IPS-18a (cell line): ENCODE results near the gene TTC12.
A peak's percentile ranks its signal among the peaks of the same experiment; 100 is the strongest.

ENCODE experiments used
- H3K27ac ChIP-seq: one replicate; pipeline ENCODE4 v1.5.1; 2013; ENCODE audit warnings: low read length
- H3K27me3 ChIP-seq: one replicate; pipeline ENCODE4 v1.6.1; 2013; ENCODE audit warnings: mild to moderate bottlenecking, low read length; ENCODE audit not compliant: control insufficient read depth, insufficient read depth
- H3K36me3 ChIP-seq: one replicate; pipeline ENCODE4 v1.6.1; 2013; ENCODE audit warnings: low read depth, low read length; ENCODE audit not compliant: control insufficient read depth
- H3K4me1 ChIP-seq: one replicate; pipeline ENCODE4 v1.6.1; 2013; ENCODE audit warnings: low read depth, low read length; ENCODE audit not compliant: control insufficient read depth
- H3K4me3 ChIP-seq: one replicate; pipeline ENCODE4 v1.5.1; 2013; ENCODE audit warnings: low read length
- H3K9ac ChIP-seq: one replicate; pipeline ENCODE4 v1.6.1; 2013; ENCODE audit warnings: mild to moderate bottlenecking, low read length, moderate library complexity
- H3K9me3 ChIP-seq: one replicate; pipeline ENCODE4 v1.6.1; 2013; ENCODE audit warnings: low read depth, low read length; ENCODE audit not compliant: control insufficient read depth

Gene TTC12

DNA sequence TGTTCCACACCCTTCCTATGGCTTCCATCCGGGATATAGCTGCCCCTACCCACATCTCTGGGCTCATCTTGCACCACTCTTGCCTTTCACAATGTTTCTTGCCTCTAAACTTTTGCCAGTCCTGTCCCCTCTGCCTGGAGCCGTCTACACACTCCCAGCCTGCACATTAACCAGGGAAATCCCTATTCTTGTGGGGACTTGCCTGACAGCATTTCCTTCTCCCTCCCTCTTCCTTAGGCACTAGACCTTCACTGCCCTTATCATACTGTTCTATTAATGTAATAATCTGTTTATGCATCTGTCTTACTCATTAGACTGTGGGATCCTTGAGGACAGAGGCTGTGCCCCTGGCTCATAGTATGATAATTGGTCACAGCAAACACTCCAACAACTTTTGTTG lies 5.8 kb upstream of the TTC12 start:
- no peak overlapping the region for H3K4me3 ChIP-seq
- H3K27me3 ChIP-seq, result peaks cover 10% of the 10 kb centered on the region
- no peak overlapping the region for H3K9ac ChIP-seq
- H3K36me3 ChIP-seq, result no peaks in the 10 kb centered on the region
- no peak overlapping the region for H3K27ac ChIP-seq
- H3K9me3 ChIP-seq, result no peaks in the 10 kb centered on the region
- H3K4me1 ChIP-seq, result peaks cover 3% of the 10 kb centered on the region

- Histone ChIP-seq H3K4me1 (peaks cover 17% of the 10 kb centered on the region), H3K27me3 (peaks cover 14% of the 10 kb centered on the region), H3K36me3 (no peaks in the 10 kb centered on the region), H3K9ac (no peak overlapping the region), H3K9me3 (no peaks in the 10 kb centered on the region), H3K27ac (no peak overlapping the region), H3K4me3 (no peak overlapping the region)
Measured at GRCh38 chr11:113311536-113311935, 2.8 kb upstream of the TTC12 start.

- no peaks in the 10 kb centered on the region for H3K36me3 ChIP-seq
- H3K4me1 ChIP-seq, result peaks cover 17% of the 10 kb centered on the region
- peak overlapping the region; percentile 77 for H3K4me3 ChIP-seq
- H3K9ac ChIP-seq, result no peak overlapping the region
- H3K27me3 ChIP-seq, result peaks cover 14% of the 10 kb centered on the region
- H3K9me3 ChIP-seq, result no peaks in the 10 kb centered on the region
- H3K27ac ChIP-seq, result no peak overlapping the region
Measured at GRCh38 chr11:113313601-113314000, 782 bp upstream of the TTC12 start.

GRCh38 chr11:113314065-113314388 lies 356 bp upstream of the TTC12 start:
- Histone ChIP-seq H3K9ac (no peak overlapping the region), H3K4me1 (peaks cover 17% of the 10 kb centered on the region), H3K4me3 (peak overlapping the region; percentile 77), H3K27ac (no peak overlapping the region), H3K27me3 (peaks cover 14% of the 10 kb centered on the region), H3K9me3 (no peaks in the 10 kb centered on the region), H3K36me3 (no peaks in the 10 kb centered on the region)

DNA sequence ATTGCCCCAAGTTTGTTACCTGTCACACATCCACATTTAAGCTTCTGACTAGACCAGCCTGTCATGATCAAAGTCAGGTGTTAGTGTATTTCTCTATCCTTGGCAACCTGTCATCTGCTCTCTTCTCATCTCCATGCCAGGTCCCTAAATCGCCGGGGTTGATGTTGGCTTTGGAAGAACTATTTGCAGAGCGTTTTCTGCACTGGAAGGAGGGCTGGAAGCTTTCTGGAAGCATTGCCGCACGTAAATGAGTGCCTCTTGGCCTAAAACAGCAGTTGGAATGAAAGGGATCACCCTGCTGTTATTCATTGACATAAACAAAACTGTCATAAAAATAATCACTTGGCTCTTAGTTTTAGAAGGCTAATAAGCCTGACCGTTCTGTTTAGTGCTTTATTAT lies 1.4 kb downstream of the TTC12 start:
- Histone ChIP-seq H3K27me3 (peaks cover 14% of the 10 kb centered on the region), H3K36me3 (no peaks in the 10 kb centered on the region), H3K9me3 (no peaks in the 10 kb centered on the region), H3K9ac (no peak overlapping the region), H3K27ac (no peak overlapping the region), H3K4me1 (peaks cover 17% of the 10 kb centered on the region), H3K4me3 (peak overlapping the region; percentile 77)

DNA sequence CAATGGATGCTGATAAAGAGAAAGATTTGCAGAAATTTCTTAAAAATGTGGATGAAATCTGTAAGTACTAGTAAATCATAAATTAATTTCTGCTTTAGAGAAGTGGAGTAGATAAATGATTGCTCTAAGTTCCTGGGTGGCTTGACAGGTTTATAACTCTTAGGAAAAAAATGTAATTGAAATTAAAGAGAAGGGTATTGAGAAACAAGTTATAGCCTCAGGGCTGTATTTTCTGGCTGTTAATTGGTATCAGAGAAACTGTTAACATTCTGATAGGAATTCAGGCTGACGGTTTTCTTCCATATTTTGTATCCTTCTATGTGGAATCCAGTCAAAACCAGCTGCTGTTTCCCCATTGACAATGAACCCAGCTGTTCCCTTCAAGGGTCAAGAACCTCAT lies 1.9 kb downstream of the TTC12 start:
- no peak overlapping the region for H3K9ac ChIP-seq
- H3K27ac ChIP-seq, result no peak overlapping the region
- H3K4me3 ChIP-seq, result no peak overlapping the region
- H3K9me3 ChIP-seq, result no peaks in the 10 kb centered on the region
- peaks cover 17% of the 10 kb centered on the region for H3K4me1 ChIP-seq
- no peaks in the 10 kb centered on the region for H3K36me3 ChIP-seq
- peaks cover 14% of the 10 kb centered on the region for H3K27me3 ChIP-seq

- peaks cover 14% of the 10 kb centered on the region for H3K27me3 ChIP-seq
- no peaks in the 10 kb centered on the region for H3K9me3 ChIP-seq
- no peak overlapping the region for H3K27ac ChIP-seq
- peaks cover 17% of the 10 kb centered on the region for H3K4me1 ChIP-seq
- H3K36me3 ChIP-seq, result no peaks in the 10 kb centered on the region
- no peak overlapping the region for H3K4me3 ChIP-seq
- H3K9ac ChIP-seq, result no peak overlapping the region
Measured at GRCh38 chr11:113317339-113317738, 3.0 kb downstream of the TTC12 start.

- no peak overlapping the region for H3K9ac ChIP-seq
- H3K9me3 ChIP-seq, result no peaks in the 10 kb centered on the region
- no peak overlapping the region for H3K4me3 ChIP-seq
- H3K27me3 ChIP-seq, result no peaks in the 10 kb centered on the region
- peaks cover 8% of the 10 kb centered on the region for H3K4me1 ChIP-seq
- H3K27ac ChIP-seq, result no peak overlapping the region
- H3K36me3 ChIP-seq, result no peaks in the 10 kb centered on the region
Measured at GRCh38 chr11:113319085-113319484, 4.7 kb downstream of the TTC12 start.

GRCh38 chr11:113322158-113322557 lies 7.8 kb downstream of the TTC12 start:
- Histone ChIP-seq H3K4me1 (no peaks in the 10 kb centered on the region), H3K9me3 (no peaks in the 10 kb centered on the region), H3K36me3 (no peaks in the 10 kb centered on the region), H3K27me3 (no peaks in the 10 kb centered on the region), H3K27ac (no peak overlapping the region), H3K9ac (no peak overlapping the region), H3K4me3 (no peak overlapping the region)

GRCh38 chr11:113324250-113324649 lies 9.9 kb downstream of the TTC12 start:
- Histone ChIP-seq H3K36me3 (peaks cover under 1% of the 10 kb centered on the region), H3K27me3 (no peaks in the 10 kb centered on the region), H3K9me3 (no peaks in the 10 kb centered on the region), H3K4me1 (no peaks in the 10 kb centered on the region), H3K4me3 (no peak overlapping the region), H3K27ac (no peak overlapping the region), H3K9ac (no peak overlapping the region)

GRCh38 chr11:113329725-113330124 lies 15.3 kb downstream of the TTC12 start:
- Histone ChIP-seq H3K9me3 (no peaks in the 10 kb centered on the region), H3K36me3 (peaks cover 5% of the 10 kb centered on the region), H3K4me1 (no peaks in the 10 kb centered on the region), H3K4me3 (no peak overlapping the region), H3K27me3 (no peaks in the 10 kb centered on the region), H3K9ac (no peak overlapping the region), H3K27ac (no peak overlapping the region)

- H3K9ac ChIP-seq, result no peak overlapping the region
- no peak overlapping the region for H3K27ac ChIP-seq
- no peak overlapping the region for H3K4me3 ChIP-seq
- H3K9me3 ChIP-seq, result no peaks in the 10 kb centered on the region
- H3K36me3 ChIP-seq, result peaks cover 5% of the 10 kb centered on the region
- no peaks in the 10 kb centered on the region for H3K27me3 ChIP-seq
- no peaks in the 10 kb centered on the region for H3K4me1 ChIP-seq
Measured at GRCh38 chr11:113331441-113331840, 17.1 kb downstream of the TTC12 start.
